Endodermal cell (in vitro differentiated cells): Measurements from ENCODE around the gene LAMC1. TPM values are rescaled to one million over a fixed set of nuclear protein-coding genes. Genes with fewer than 3 reads are reported as not detected.

Source experiments
- DNase-seq: peaks from one replicate; pipeline ENCODE4 v3.0.0-alpha.2; 2017
- H3K27ac ChIP-seq: 2 replicates; pipeline ENCODE4 v1.5.1; 2013; ENCODE audit warnings: mild to moderate bottlenecking, low read depth, low read length, moderate library complexity
- H3K27me3 ChIP-seq: 2 replicates; pipeline ENCODE4 v1.6.1; 2013; ENCODE audit warnings: mild to moderate bottlenecking, low read length, moderate library complexity; ENCODE audit not compliant: insufficient read depth, control insufficient read depth, poor library complexity, severe bottlenecking
- H3K36me3 ChIP-seq: 2 replicates; pipeline ENCODE4 v1.7.0; 2013; ENCODE audit warnings: mild to moderate bottlenecking, low read length, moderate library complexity; ENCODE audit not compliant: control insufficient read depth, insufficient read depth
- H3K4me1 ChIP-seq: one replicate; pipeline ENCODE4 v1.7.0; 2013; ENCODE audit warnings: low read length; ENCODE audit not compliant: control insufficient read depth, insufficient read depth
- H3K4me3 ChIP-seq: 2 replicates; pipeline ENCODE4 v1.5.1; 2013; ENCODE audit warnings: mild to moderate bottlenecking, low read length, moderate library complexity
- H3K9ac ChIP-seq: 2 replicates; pipeline ENCODE4 v1.6.1; 2013; ENCODE audit warnings: mild to moderate bottlenecking, low read length, moderate library complexity; ENCODE audit not compliant: poor library complexity, severe bottlenecking; ENCODE audit errors: extremely low read depth
- H3K9me3 ChIP-seq: 2 replicates; pipeline ENCODE4 v1.6.1; 2013; ENCODE audit warnings: mild to moderate bottlenecking, low read length, moderate library complexity; ENCODE audit not compliant: control insufficient read depth
- H3K27ac Mint-ChIP-seq: 2 replicates; pipeline ENCODE4 v1.8.0; 2020; ENCODE audit warnings: mixed read lengths
- H3K27me3 Mint-ChIP-seq: 2 replicates; pipeline ENCODE4 v1.8.0; 2021; ENCODE audit warnings: mild to moderate bottlenecking, mixed read lengths; ENCODE audit not compliant: insufficient read depth
- H3K36me3 Mint-ChIP-seq: 2 replicates; pipeline ENCODE4 v1.8.0; 2020; ENCODE audit warnings: low read depth, mixed read lengths
- H3K4me1 Mint-ChIP-seq: 2 replicates; pipeline ENCODE4 v1.8.0; 2020; ENCODE audit warnings: mixed read lengths
- H3K4me3 Mint-ChIP-seq: 2 replicates; pipeline ENCODE4 v1.8.0; 2020; ENCODE audit warnings: mild to moderate bottlenecking, moderate library complexity, mixed read lengths
- H3K9me3 Mint-ChIP-seq: 2 replicates; pipeline ENCODE4 v1.8.0; 2020; ENCODE audit warnings: mild to moderate bottlenecking, mixed read lengths
- WGBS, 2 experiments: methylation state at CpG; one replicate each; pipeline versions ENCODE4 v1.1.5 to v1.1.7; 2013; ENCODE audit warnings: missing lambda C conversion rate in 2 of 2, mixed read lengths in 1 of 2; ENCODE audit not compliant: insufficient coverage in 1 of 2, insufficient read length in 1 of 2; 5-methylcytosine and 5-hydroxymethylcytosine counted together
- total RNA-seq, 2 donors: library from RNA; stranded (reverse); fragmentation: NEBNext Ultra II Directional in 1 of 2; extraction: Animal tissue kit (Norgen Biotek cat#: 25700) in 1 of 2; gene quantifications; 2 replicates in 1 of 2; 3 replicates in 1 of 2; pipeline ENCODE4 v1.2.1, GENCODE V29; 2021
- TF ChIP-seq, protein P1 (sequence below): fragments of 200-600 bp; sonication (generic); conservative IDR thresholded peaks from 2 replicates; pipeline ENCODE4 v1.5.0; 2021; ENCODE audit warnings: antibody characterized with exemption, mild to moderate bottlenecking

The LAMC1 gene
- total RNA-seq, 2 donors from 2014 or later: 47.9 to 58.8 TPM

- no peaks in the 10 kb centered on the region for H3K36me3 ChIP-seq
- no peak overlapping the region for H3K27ac Mint-ChIP-seq
These were observed 20.0 kb downstream of the LAMC1 start for GRCh38 chr1:183043254-183043653.

DNA sequence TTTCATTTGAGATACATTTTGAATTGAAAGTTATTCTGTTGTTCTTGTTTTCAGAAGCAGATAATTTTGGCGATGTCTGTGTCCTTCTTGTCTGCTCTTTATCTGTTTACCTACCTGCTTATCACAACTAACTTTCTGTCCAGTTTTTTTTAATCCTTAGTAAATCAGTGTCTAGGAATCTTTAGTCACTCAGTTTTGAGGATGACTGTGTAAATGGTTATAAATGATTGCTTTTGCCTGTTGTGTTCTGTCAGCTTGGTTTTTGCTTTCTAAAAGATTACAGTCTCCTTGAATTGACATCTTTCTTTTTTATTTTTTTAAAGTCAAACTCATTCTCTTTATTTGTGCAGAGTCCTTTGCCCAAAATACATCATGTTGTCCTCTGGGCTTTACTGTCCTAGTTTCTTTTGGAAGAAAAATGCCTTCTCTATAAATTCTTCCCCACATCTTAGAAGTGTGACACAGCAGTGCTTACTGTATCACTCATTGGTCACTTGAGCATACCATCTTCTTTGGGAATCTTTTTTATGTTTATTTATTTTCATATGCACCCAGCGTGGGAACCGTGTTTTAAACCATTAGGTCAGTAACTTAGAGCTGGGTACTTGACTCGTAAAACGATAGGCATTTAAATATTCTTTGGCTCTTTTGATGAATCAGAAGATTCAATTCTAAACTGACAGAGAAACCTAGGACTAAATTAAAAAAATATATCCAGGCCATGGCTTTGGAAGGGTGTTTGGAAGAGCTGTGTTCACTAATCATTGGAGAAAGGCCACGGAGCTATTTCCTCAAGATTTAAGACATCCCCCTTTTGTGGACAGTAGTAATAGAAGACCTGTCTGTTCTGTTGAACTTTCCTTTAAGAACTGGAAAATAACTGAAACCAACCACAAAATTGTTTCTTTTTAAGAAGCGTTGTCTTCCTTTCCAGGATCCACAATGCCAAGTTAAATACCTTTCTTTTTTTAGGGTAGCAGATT, 20.9 kb downstream of the LAMC1 start:
- no peaks in the 10 kb centered on the region for H3K9me3 Mint-ChIP-seq
- Histone ChIP-seq H3K4me1 (peaks cover 3% of the 10 kb centered on the region), H3K4me3 (no peak overlapping the region), H3K9ac (no peak overlapping the region), H3K27me3 (no peaks in the 10 kb centered on the region), H3K9me3 (no peaks in the 10 kb centered on the region), H3K27ac (no peak overlapping the region), H3K36me3 (no peaks in the 10 kb centered on the region)
- H3K27ac Mint-ChIP-seq: no peak overlapping the region
- no peaks in the 10 kb centered on the region for H3K36me3 Mint-ChIP-seq
- H3K4me3 Mint-ChIP-seq: no peak overlapping the region
- TF ChIP-seq, protein P1, sequence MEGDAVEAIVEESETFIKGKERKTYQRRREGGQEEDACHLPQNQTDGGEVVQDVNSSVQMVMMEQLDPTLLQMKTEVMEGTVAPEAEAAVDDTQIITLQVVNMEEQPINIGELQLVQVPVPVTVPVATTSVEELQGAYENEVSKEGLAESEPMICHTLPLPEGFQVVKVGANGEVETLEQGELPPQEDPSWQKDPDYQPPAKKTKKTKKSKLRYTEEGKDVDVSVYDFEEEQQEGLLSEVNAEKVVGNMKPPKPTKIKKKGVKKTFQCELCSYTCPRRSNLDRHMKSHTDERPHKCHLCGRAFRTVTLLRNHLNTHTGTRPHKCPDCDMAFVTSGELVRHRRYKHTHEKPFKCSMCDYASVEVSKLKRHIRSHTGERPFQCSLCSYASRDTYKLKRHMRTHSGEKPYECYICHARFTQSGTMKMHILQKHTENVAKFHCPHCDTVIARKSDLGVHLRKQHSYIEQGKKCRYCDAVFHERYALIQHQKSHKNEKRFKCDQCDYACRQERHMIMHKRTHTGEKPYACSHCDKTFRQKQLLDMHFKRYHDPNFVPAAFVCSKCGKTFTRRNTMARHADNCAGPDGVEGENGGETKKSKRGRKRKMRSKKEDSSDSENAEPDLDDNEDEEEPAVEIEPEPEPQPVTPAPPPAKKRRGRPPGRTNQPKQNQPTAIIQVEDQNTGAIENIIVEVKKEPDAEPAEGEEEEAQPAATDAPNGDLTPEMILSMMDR: no peak
- no peak for DNase-seq
- peaks cover 31% of the 10 kb centered on the region for H3K4me1 Mint-ChIP-seq
- H3K27me3 Mint-ChIP-seq: no peaks in the 10 kb centered on the region
- WGBS, 2 experiments: 85 to 91% methylated on average over 6 to 7 of the region's 7 CpGs

More at GRCh38 chr1:183043254-183043653, 20.0 kb downstream of the LAMC1 start:
- DNase-seq: no peak
- 97 to 100% methylated on average over 2 of the region's 3 CpGs for WGBS, 2 experiments
- Histone ChIP-seq H3K4me3 (no peak overlapping the region), H3K27me3 (no peaks in the 10 kb centered on the region), H3K9ac (no peak overlapping the region), H3K9me3 (no peaks in the 10 kb centered on the region), H3K4me1 (peaks cover 3% of the 10 kb centered on the region), H3K27ac (no peak overlapping the region)
- Mint-ChIP-seq H3K9me3 (no peaks in the 10 kb centered on the region), H3K27me3 (no peaks in the 10 kb centered on the region), H3K4me3 (no peak overlapping the region), H3K36me3 (no peaks in the 10 kb centered on the region), H3K4me1 (peaks cover 35% of the 10 kb centered on the region)
- TF ChIP-seq, protein P1: no peak

DNA sequence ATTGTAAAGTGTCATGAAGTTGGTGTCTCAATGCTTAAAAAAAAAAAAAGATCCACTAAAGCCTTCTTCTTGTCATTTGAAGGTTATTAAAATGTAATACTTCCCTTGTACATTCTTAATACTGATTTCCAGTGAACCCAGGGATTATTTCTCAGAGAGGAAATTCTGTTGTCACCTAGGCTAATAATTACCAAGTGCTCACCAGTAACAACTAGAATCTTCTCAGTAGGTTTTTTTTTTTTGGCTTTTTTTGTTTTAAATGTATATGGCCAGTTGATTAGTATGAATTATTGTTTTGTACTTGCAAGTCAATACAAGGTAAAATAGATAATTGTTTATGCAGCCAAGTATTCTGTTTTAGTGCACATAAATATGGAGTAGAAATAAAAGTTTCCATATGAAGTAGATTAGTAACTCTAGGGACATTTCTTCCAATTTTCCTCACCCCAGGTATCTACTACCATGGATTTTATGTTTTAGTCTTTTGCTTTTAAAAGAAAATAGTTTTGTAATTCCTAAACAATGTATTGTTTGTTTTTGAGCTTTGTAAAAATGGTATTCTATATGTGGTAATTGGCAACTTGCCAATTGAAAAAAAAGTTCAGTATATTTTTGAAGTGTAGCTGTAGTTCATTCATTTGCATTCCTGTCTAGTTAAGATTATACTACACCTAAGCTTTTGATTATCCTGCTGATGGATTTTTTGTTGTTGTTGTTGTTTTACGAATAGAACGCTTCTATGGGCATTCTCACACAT, 21.9 kb downstream of the LAMC1 start:
- Histone ChIP-seq H3K4me3 (no peak overlapping the region), H3K9me3 (no peaks in the 10 kb centered on the region), H3K9ac (no peak overlapping the region), H3K27me3 (no peaks in the 10 kb centered on the region), H3K4me1 (peaks cover 3% of the 10 kb centered on the region), H3K27ac (no peak overlapping the region), H3K36me3 (no peaks in the 10 kb centered on the region)
- H3K36me3 Mint-ChIP-seq: no peaks in the 10 kb centered on the region
- no peak for DNase-seq
- H3K27ac Mint-ChIP-seq: no peak overlapping the region
- H3K4me1 Mint-ChIP-seq: peaks cover 23% of the 10 kb centered on the region
- TF ChIP-seq, protein P1: no peak
- H3K27me3 Mint-ChIP-seq: no peaks in the 10 kb centered on the region
- H3K9me3 Mint-ChIP-seq: no peaks in the 10 kb centered on the region
- H3K4me3 Mint-ChIP-seq: no peak overlapping the region
- WGBS, 2 experiments: 88% methylated on average over 2 of the region's 2 CpGs; no CpG with 5 or more reads in 1 of the 2 experiments
